ENCODE measurements around the gene TNPO1.

DNA sequence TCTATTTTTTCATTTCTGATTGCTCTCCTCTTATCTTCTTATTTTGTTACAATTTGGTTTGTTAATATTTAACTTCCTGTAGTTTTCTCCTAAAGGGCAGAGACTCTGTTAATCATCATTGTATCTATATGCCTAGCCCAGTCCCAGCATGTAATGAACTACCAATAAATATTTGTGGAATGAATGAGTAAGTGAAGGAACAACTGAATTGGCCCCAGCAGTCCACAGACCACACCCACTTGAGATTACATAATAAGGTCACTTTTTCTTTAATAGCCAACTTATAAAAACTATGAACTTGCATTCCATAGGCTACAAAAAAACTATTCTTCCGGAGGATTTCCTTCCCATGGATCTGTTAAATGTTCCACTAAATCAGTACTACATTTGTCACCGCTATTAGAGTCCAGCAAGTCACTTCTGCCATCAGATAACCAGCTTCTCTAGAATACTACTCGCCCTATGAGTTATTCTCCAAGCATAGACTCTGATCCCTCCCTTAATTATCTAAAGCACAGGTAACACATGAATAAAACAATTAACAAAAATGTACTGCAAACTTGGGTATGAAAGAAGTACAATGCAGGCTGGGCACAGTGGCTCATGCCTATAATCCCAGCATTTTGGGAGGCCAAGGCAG is 27.5 kb upstream of the TNPO1 start:
- TF ChIP-seq, protein P1, sequence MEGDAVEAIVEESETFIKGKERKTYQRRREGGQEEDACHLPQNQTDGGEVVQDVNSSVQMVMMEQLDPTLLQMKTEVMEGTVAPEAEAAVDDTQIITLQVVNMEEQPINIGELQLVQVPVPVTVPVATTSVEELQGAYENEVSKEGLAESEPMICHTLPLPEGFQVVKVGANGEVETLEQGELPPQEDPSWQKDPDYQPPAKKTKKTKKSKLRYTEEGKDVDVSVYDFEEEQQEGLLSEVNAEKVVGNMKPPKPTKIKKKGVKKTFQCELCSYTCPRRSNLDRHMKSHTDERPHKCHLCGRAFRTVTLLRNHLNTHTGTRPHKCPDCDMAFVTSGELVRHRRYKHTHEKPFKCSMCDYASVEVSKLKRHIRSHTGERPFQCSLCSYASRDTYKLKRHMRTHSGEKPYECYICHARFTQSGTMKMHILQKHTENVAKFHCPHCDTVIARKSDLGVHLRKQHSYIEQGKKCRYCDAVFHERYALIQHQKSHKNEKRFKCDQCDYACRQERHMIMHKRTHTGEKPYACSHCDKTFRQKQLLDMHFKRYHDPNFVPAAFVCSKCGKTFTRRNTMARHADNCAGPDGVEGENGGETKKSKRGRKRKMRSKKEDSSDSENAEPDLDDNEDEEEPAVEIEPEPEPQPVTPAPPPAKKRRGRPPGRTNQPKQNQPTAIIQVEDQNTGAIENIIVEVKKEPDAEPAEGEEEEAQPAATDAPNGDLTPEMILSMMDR (IDR thresholded peaks at IDR 0.05): no peak
- no peak for TF ChIP-seq POLR2AphosphoS5 (IDR thresholded peaks at IDR 0.05)
